ENCODE results near the gene PLEKHA7. TPM values are rescaled to one million over a fixed set of nuclear protein-coding genes. Genes with fewer than 3 reads are reported as not detected.

Gene PLEKHA7
- total and polyA plus RNA-seq, 2 of the 4 experiments (the other 2 are of a cell fraction): 0.12 TPM; not detected in 1

DNA sequence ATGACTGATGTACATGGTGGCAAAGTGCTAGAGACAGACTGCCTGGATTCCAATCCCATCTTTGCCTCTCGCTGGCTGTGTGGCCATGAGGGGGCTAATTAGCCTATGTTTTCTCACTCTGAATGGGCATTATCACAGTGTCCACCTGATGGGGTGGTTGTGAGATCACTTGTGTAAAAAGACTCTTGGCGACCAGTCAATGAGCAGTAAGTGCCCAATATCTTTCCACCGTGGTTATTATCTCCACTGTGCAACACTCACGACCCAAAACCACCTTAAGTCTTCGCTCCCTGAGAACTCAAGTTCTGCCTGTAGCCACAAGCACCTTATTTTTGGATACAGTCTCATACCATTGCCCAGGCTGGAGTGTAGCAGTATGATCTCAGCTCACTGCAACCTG lies 52.1 kb downstream of the PLEKHA7 start:
- Histone ChIP-seq H3K56ac (ENCODE audit: extremely low read depth, insufficient read depth, low read length) (no peak overlapping the region), H2BK5ac (ENCODE audit: low read depth, low read length, poor library complexity, severe bottlenecking) (no peak overlapping the region), H2BK15ac (ENCODE audit: low read depth, low read length) (no peak overlapping the region), H3K4me1 (ENCODE audit: control insufficient read depth, insufficient read depth, low read length) (no peaks in the 10 kb centered on the region), H3K23ac (ENCODE audit: low read depth, low read length) (no peak overlapping the region), H3K79me1 (ENCODE audit: low read depth in 1 of 2, low read length in 2 of 2) (no peaks in the 10 kb centered on the region), H2BK120ac (ENCODE audit: low read depth, low read length) (no peak overlapping the region), H3K36me3 (ENCODE audit: control insufficient read depth, insufficient read depth, low read length) (no peaks in the 10 kb centered on the region), H3K9me1 (ENCODE audit: insufficient read depth, low read length) (no peaks in the 10 kb centered on the region), H3K4me3 (ENCODE audit: insufficient read depth, low read depth, low read length) (no peak overlapping the region), H4K20me1 (ENCODE audit: insufficient read depth, low read length) (no peaks in the 10 kb centered on the region), H3K9ac (ENCODE audit: low read depth, low read length) (no peak overlapping the region), H3K27ac (ENCODE audit: insufficient read depth, low read length) (no peak overlapping the region), H2AFZ (replicated peaks; ENCODE audit: low read length, poor library complexity) (no peak overlapping the region), H3K4me2 (ENCODE audit: low read depth, low read length) (no peak overlapping the region), H3K18ac (ENCODE audit: low read depth, low read length) (no peak overlapping the region), H2AK9ac (replicated peaks; ENCODE audit: low read depth, low read length, poor library complexity) (no peak overlapping the region), H3K4ac (ENCODE audit: low read depth, low read length) (no peak overlapping the region), H3K14ac (replicated peaks; ENCODE audit: low read depth, low read length) (no peak overlapping the region), H4K8ac (ENCODE audit: low read depth in 2 of 2, low read length in 2 of 2) (no peak overlapping the region), H2AK5ac (ENCODE audit: low read depth, low read length) (no peak overlapping the region), H3K27me3 (ENCODE audit: control insufficient read depth, insufficient read depth, low read length) (peaks cover 2% of the 10 kb centered on the region; the same call in 1 of the 2 replicates), H3K9me3 (ENCODE audit: control insufficient read depth, insufficient read depth, low read length) (no peaks in the 10 kb centered on the region), H4K91ac (ENCODE audit: insufficient read depth, low read depth, low read length) (no peak overlapping the region), H4K5ac (ENCODE audit: low read depth, low read length) (no peak overlapping the region), H2BK20ac (ENCODE audit: low read depth, low read length) (no peak overlapping the region)
- DNase-seq: no peak
- intact Hi-C loops (cut with micrococcal nuclease): no loop called here
- ATAC-seq (ENCODE audit: low read depth): no peak
- 56% methylated on average over 3 of the region's 5 CpGs; no CpG with 5 or more reads in 1 of the 2 experiments for WGBS, 2 experiments (ENCODE audit: extremely low coverage in 2 of 2, insufficient read length in 1 of 2)
- in situ Hi-C loops (cut with MboI; ENCODE audit: low sequenced_read_pairs): no loop called here
- CTCF ChIA-PET: no interaction called here
- no peak for TF ChIP-seq RAD21 (IDR thresholded peaks at IDR 0.05; ENCODE audit: low read length)
- TF ChIP-seq NFE2L2 (IDR thresholded peaks at IDR 0.05; ENCODE audit: low read depth, low read length): no peak
- no peak for TF ChIP-seq CEBPB (IDR thresholded peaks at IDR 0.05; ENCODE audit: low read depth, low read length)
- TF ChIP-seq, protein P1, sequence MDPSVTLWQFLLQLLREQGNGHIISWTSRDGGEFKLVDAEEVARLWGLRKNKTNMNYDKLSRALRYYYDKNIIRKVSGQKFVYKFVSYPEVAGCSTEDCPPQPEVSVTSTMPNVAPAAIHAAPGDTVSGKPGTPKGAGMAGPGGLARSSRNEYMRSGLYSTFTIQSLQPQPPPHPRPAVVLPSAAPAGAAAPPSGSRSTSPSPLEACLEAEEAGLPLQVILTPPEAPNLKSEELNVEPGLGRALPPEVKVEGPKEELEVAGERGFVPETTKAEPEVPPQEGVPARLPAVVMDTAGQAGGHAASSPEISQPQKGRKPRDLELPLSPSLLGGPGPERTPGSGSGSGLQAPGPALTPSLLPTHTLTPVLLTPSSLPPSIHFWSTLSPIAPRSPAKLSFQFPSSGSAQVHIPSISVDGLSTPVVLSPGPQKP (IDR thresholded peaks at IDR 0.05; ENCODE audit: borderline replicate concordance, low read depth, low read length): no peak
- TF ChIP-seq RCOR1 (IDR thresholded peaks at IDR 0.05; ENCODE audit: insufficient replicate concordance, low read length): no peak
- no peak for TF ChIP-seq POLR2A (IDR thresholded peaks at IDR 0.05; ENCODE audit: low read depth, low read length)
- TF ChIP-seq CHD1 (IDR thresholded peaks at IDR 0.05; ENCODE audit: low read depth, low read length): no peak
- TF ChIP-seq, protein P2, sequence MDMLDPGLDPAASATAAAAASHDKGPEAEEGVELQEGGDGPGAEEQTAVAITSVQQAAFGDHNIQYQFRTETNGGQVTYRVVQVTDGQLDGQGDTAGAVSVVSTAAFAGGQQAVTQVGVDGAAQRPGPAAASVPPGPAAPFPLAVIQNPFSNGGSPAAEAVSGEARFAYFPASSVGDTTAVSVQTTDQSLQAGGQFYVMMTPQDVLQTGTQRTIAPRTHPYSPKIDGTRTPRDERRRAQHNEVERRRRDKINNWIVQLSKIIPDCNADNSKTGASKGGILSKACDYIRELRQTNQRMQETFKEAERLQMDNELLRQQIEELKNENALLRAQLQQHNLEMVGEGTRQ (IDR thresholded peaks at IDR 0.05; ENCODE audit: low read depth, low read length): no peak
- no peak for TF ChIP-seq SMC3 (IDR thresholded peaks at IDR 0.05; ENCODE audit: low read depth, low read length)
- TF ChIP-seq MAFK (IDR thresholded peaks at IDR 0.05; ENCODE audit: low read depth, low read length): no peak
- no peak for TF ChIP-seq FOS (IDR thresholded peaks at IDR 0.05; ENCODE audit: low read depth, low read length)
- no peak for TF ChIP-seq RFX5 (IDR thresholded peaks at IDR 0.05; ENCODE audit: low read depth, low read length)
- TF ChIP-seq, protein P3, sequence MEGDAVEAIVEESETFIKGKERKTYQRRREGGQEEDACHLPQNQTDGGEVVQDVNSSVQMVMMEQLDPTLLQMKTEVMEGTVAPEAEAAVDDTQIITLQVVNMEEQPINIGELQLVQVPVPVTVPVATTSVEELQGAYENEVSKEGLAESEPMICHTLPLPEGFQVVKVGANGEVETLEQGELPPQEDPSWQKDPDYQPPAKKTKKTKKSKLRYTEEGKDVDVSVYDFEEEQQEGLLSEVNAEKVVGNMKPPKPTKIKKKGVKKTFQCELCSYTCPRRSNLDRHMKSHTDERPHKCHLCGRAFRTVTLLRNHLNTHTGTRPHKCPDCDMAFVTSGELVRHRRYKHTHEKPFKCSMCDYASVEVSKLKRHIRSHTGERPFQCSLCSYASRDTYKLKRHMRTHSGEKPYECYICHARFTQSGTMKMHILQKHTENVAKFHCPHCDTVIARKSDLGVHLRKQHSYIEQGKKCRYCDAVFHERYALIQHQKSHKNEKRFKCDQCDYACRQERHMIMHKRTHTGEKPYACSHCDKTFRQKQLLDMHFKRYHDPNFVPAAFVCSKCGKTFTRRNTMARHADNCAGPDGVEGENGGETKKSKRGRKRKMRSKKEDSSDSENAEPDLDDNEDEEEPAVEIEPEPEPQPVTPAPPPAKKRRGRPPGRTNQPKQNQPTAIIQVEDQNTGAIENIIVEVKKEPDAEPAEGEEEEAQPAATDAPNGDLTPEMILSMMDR (conservative IDR thresholded peaks at IDR 0.05; ENCODE audit: low read depth, low read length): no peak
- no peak for TF ChIP-seq MAZ (IDR thresholded peaks at IDR 0.05; ENCODE audit: borderline replicate concordance, low read depth, low read length)
- TF ChIP-seq MXI1 (IDR thresholded peaks at IDR 0.05; ENCODE audit: borderline replicate concordance, low read depth, low read length): no peak
- no peak for TF ChIP-seq BHLHE40 (IDR thresholded peaks at IDR 0.05; ENCODE audit: low read depth, low read length)
- dilution Hi-C loops (cut with HindIII; ENCODE audit: low sequenced_read_pairs, unreplicated experiment): no loop called here
- BruUV-seq (replicated peaks): no TSS peak
- POLR2A ChIA-PET (ENCODE audit: unreplicated experiment): no interaction called here
